GM12878 (cell line): ENCODE measurements around the gene PRMT1. TPM values are rescaled to one million over a fixed set of nuclear protein-coding genes. Genes with fewer than 3 reads are reported as not detected.
A peak's percentile ranks its signal among the peaks of the same experiment; 100 is the strongest.

Experiments used
- ATAC-seq: fragments of 200-7000 bp; cut with Tn5 transposase; 3 replicates; pipeline ENCODE4 v1.9.1; 2020; ENCODE audit warnings: mild to moderate bottlenecking, moderate library complexity
- BruUV-seq: library from RNA; stranded (reverse); fragments of 400-500 nt; replicated peaks from 2 replicates; lab custom pipeline; 2021; lab: Mats Ljungman, UMichigan
- CTCF ChIA-PET: fragments of 300-600 bp; sonication (Branson Sonifier 250); formaldehyde crosslinking; extraction: SDS; loops from one replicate; lab custom pipeline; 2021; ENCODE audit warnings: inconsistent platforms; lab: Yijun Ruan, JAX
- POLR2A ChIA-PET: fragments of 350-600 bp; formaldehyde crosslinking; extraction: SDS; loops from one replicate; lab custom pipeline; 2021; ENCODE audit warnings: inconsistent platforms; lab: Charles Lee
- RAD21 ChIA-PET: fragments of 300-600 bp; sonication (Branson Sonifier 250); formaldehyde crosslinking; loops from one replicate; lab custom pipeline; 2023; ENCODE audit warnings: antibody characterized with exemption; ENCODE audit not compliant: unreplicated experiment; lab: Charles Lee
- SMC1A ChIA-PET: fragments of 300-600 bp; sonication (Branson Sonifier 250); formaldehyde crosslinking; loops from one replicate; lab custom pipeline; 2023; ENCODE audit not compliant: unreplicated experiment, uncharacterized antibody; lab: Charles Lee
- DNase-seq: peaks from one replicate; pipeline ENCODE4 v3.0.0-alpha.2; 2011; ENCODE audit warnings: low read depth, low spot score
- FAIRE-seq: peaks from 3 replicates; lab custom pipeline; 2011; peaks lifted over from hg19 to GRCh38; lab: Jason Lieb, UNC
- H2AFZ ChIP-seq: 2 replicates; pipeline ENCODE4 v1.6.0; 2011; ENCODE audit warnings: low read depth, low read length, control low read depth; ENCODE audit not compliant: control insufficient read depth
- H3K27ac ChIP-seq: 2 replicates; pipeline ENCODE4 v1.5.1; 2011; ENCODE audit warnings: control low read depth; ENCODE audit not compliant: control insufficient read depth, insufficient read depth
- H3K27me3 ChIP-seq, 2 experiments: replicated peaks in 1 of 2; 2 replicates each; pipeline versions ENCODE4 v1.6.0 to v1.6.1; 2011; ENCODE audit warnings: low read length in 1 of 2; ENCODE audit not compliant: control insufficient read depth in 2 of 2, insufficient read depth in 2 of 2
- H3K36me3 ChIP-seq, 2 experiments: 2 replicates each; pipeline ENCODE4 v1.5.1; 2011; ENCODE audit warnings: low read length in 1 of 2; ENCODE audit not compliant: control insufficient read depth in 2 of 2, insufficient read depth in 2 of 2
- H3K4me1 ChIP-seq: 2 replicates; pipeline ENCODE4 v1.6.1; 2011; ENCODE audit warnings: mild to moderate bottlenecking, low read length, moderate library complexity, mixed read lengths; ENCODE audit not compliant: control insufficient read depth, insufficient read depth
- H3K4me2 ChIP-seq: 2 replicates; pipeline ENCODE4 v1.6.0; 2011; ENCODE audit warnings: control low read depth; ENCODE audit not compliant: control insufficient read depth, insufficient read depth
- H3K4me3 ChIP-seq: fragments of 200-600 bp; sonication (generic); 2 replicates; pipeline ENCODE4 v1.5.1; 2016
- H3K79me2 ChIP-seq: 2 replicates; pipeline ENCODE4 v1.6.0; 2011; ENCODE audit warnings: low read length; ENCODE audit not compliant: control insufficient read depth, insufficient read depth
- H3K9ac ChIP-seq: 2 replicates; pipeline ENCODE4 v1.8.0; 2011; ENCODE audit warnings: low read length, control low read depth, mixed read lengths; ENCODE audit not compliant: control insufficient read depth, insufficient read depth
- H3K9me3 ChIP-seq: replicated peaks from 3 replicates; pipeline ENCODE4 v1.5.1; 2011; ENCODE audit warnings: mild to moderate bottlenecking, low read length; ENCODE audit not compliant: control insufficient read depth, insufficient read depth
- H4K20me1 ChIP-seq: 2 replicates; pipeline ENCODE4 v1.6.0; 2011; ENCODE audit not compliant: control insufficient read depth, insufficient read depth
- ASH2L ChIP-seq: fragments of 300-600, 200-600 bp; sonication (generic); IDR thresholded peaks from 2 replicates; pipeline ENCODE4 v1.6.1; 2017; ENCODE audit warnings: low read depth, mild to moderate bottlenecking, borderline replicate concordance
- JUNB ChIP-seq: IDR thresholded peaks from 2 replicates; pipeline ENCODE4 v1.6.1; 2016; ENCODE audit warnings: antibody characterized with exemption, mild to moderate bottlenecking
- MXI1 ChIP-seq: fragments of 150-350 bp; IDR thresholded peaks from 2 replicates; pipeline ENCODE4 v1.6.1; 2011; ENCODE audit warnings: low read depth, mild to moderate bottlenecking, inconsistent platforms, low read length, improper control_type of control experiment
- NR2C1 ChIP-seq: fragments of 450-650 bp; IDR thresholded peaks from 2 replicates; pipeline ENCODE4 v1.6.1; 2017; ENCODE audit warnings: antibody characterized with exemption, mild to moderate bottlenecking, moderate library complexity
- SMARCA5 ChIP-seq: fragments of 450-650 bp; IDR thresholded peaks from 2 replicates; pipeline ENCODE4 v1.6.1; 2017; ENCODE audit warnings: mild to moderate bottlenecking
- YY1 ChIP-seq: IDR thresholded peaks from 2 replicates; pipeline ENCODE4 v1.6.1; 2011; ENCODE audit warnings: low read depth, mild to moderate bottlenecking, low read length
- WGBS: methylation state at CpG from one replicate; pipeline ENCODE4 v1.1.6; 2016; ENCODE audit warnings: low lambda C conversion rate; ENCODE audit not compliant: insufficient replicate concordance, insufficient coverage; ENCODE audit errors: missing lambda C conversion rate; 5-methylcytosine and 5-hydroxymethylcytosine counted together
- in situ Hi-C: fragments of 300-500 bp; cut with MboI; formaldehyde crosslinking; loops from 9 replicates; pipeline ENCODE4 v1.14.3; 2018; ENCODE audit warnings: mixed read lengths
- intact Hi-C: fragments of 100-400 bp; cut with micrococcal nuclease; formaldehyde crosslinking; loops from one replicate; pipeline ENCODE4 v1.14.2; 2022; ENCODE audit not compliant: unreplicated experiment
- polyA plus RNA-seq, 11 experiments: library from polyadenylated mRNA; depleted of rRNA in 4 of 11; unstranded in 6 of 11; stranded (reverse) in 5 of 11; fragments of >200 nt; fragmentation: Nextera tagmentation in 4 of 11; fragmentation: Illumina TruSeq in 1 of 11; extraction: Ambion mirVana in 4 of 11; extraction: Trizol in 1 of 11; gene quantifications; 1 replicate in 1 of 11; 2 replicates in 10 of 11; pipeline versions ENCODE4 v1.2.1 to v1.2.3, GENCODE V29; 2011 to 2016; ENCODE audit warnings: inconsistent platforms in 2 of 11, missing spikeins in 2 of 11, low read depth in 1 of 11
- total RNA-seq, 4 experiments: library from RNA; depleted of rRNA in 3 of 4; stranded (reverse); fragments of >200 nt in 3 of 4; fragmentation: Illumina TruSeq in 1 of 4; extraction: Trizol in 1 of 4; gene quantifications; 2 replicates each; pipeline versions ENCODE4 v1.2.1 to v1.2.3, GENCODE V29; 2013 to 2021
- TF ChIP-seq, protein P1 (sequence below): IDR thresholded peaks from 2 replicates; pipeline ENCODE4 v1.6.1; 2011; ENCODE audit warnings: borderline replicate concordance, low read depth, mild to moderate bottlenecking, moderate library complexity, low read length; ENCODE audit not compliant: insufficient read depth, poor library complexity, severe bottlenecking

PRMT1 gene
- total and polyA plus RNA-seq, 10 of the 15 experiments (the other 5 are each of a cell fraction or from before 2014, with no cell fraction given), result 19.9 to 667 (median 444) TPM

DNA sequence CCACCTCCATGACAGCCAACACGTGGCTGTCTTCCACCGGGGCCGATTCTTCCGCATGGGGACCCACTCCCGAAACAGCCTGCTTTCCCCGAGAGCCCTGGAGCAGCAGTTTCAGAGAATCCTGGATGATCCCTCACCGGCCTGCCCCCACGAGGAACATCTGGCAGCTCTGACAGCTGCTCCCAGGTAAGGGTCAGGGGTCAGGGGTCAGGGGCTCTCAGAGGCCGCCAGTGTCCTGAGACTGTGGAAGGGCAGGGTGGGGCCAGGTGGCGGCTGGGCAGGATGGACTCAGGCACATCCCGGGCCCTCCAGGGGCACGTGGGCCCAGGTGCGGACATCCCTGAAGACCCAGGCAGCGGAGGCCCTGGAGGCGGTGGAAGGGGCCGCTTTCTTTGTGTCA is 28.8 kb downstream of the PRMT1 start:
- RAD21 ChIA-PET, result no interaction called here
- WGBS, result 54% methylated on average over 16 of the region's 16 CpGs
- POLR2A ChIA-PET, result no interaction called here
- no peaks in the 10 kb centered on the region for H3K4me1 ChIP-seq
- no peak overlapping the region for H2AFZ ChIP-seq
- TF ChIP-seq JUNB (no peak), MXI1 (no peak), SMARCA5 (no peak), NR2C1 (0 out of 2 replicates have a peak, but pooled peaks have one; percentile 14)
- TF ChIP-seq, protein P1, sequence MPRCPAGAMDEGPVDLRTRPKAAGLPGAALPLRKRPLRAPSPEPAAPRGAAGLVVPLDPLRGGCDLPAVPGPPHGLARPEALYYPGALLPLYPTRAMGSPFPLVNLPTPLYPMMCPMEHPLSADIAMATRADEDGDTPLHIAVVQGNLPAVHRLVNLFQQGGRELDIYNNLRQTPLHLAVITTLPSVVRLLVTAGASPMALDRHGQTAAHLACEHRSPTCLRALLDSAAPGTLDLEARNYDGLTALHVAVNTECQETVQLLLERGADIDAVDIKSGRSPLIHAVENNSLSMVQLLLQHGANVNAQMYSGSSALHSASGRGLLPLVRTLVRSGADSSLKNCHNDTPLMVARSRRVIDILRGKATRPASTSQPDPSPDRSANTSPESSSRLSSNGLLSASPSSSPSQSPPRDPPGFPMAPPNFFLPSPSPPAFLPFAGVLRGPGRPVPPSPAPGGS, result no peak
- no peaks in the 10 kb centered on the region for H4K20me1 ChIP-seq
- intact Hi-C loops, result no loop called here
- FAIRE-seq, result no peak
- SMC1A ChIA-PET, result no interaction called here
- no peak for DNase-seq
- no peak overlapping the region for H3K9ac ChIP-seq
- BruUV-seq, result no TSS peak
- no peaks in the 10 kb centered on the region for H3K9me3 ChIP-seq
- in situ Hi-C loops, result no loop called here
- H3K4me2 ChIP-seq, result no peak overlapping the region
- no peak for ATAC-seq
- no peak overlapping the region for H3K4me3 ChIP-seq
- no peak overlapping the region for H3K27ac ChIP-seq
- no peaks in the 10 kb centered on the region for H3K27me3 ChIP-seq
- H3K36me3 ChIP-seq, result no peaks in the 10 kb centered on the region
- H3K79me2 ChIP-seq, result no peaks in the 10 kb centered on the region
- CTCF ChIA-PET, result no interaction called here

DNA sequence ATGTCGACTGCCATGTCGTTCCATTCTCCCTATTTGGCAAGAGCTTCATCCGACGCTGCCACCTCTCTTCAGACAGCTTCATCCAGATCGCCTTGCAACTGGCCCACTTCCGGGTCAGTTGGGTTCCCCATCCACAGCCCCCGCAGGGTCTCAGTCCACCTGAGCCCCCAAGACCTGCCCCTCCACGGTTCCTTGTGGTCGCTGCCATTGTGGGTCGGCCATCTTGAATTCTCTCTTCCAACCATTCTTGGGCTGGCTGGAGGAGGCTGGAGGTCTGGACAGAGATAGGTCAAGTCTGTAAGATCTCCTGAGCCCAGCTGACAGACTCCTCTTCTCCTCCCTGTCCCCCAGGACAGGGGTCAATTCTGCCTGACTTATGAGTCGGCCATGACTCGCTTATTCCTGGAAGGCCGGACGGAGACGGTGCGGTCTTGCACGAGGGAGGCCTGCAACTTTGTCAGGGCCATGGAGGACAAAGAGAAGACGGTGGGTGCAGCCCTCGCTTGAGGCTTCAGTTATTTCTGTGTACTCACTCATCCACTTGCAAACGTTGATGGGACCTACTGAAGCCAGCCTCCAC is 33.4 kb downstream of the PRMT1 start:
- FAIRE-seq (no peak), DNase-seq (no peak), ATAC-seq (no peak)
- no peaks in the 10 kb centered on the region for H3K9me3 ChIP-seq
- no peaks in the 10 kb centered on the region for H3K79me2 ChIP-seq
- no peaks in the 10 kb centered on the region for H3K4me1 ChIP-seq
- in situ Hi-C loops (no loop called here), intact Hi-C loops (no loop called here)
- no peaks in the 10 kb centered on the region for H3K27me3 ChIP-seq
- no peak overlapping the region for H2AFZ ChIP-seq
- no peak overlapping the region for H3K4me2 ChIP-seq
- H3K27ac ChIP-seq, result no peak overlapping the region
- no peaks in the 10 kb centered on the region for H3K36me3 ChIP-seq
- no TSS peak for BruUV-seq
- TF ChIP-seq ASH2L (no peak), YY1 (peak; percentile 23; the same call in 1 of the 2 replicates)
- 60% methylated on average over 20 of the region's 20 CpGs for WGBS
- ChIA-PET POLR2A (no interaction called here), RAD21 (no interaction called here), CTCF (no interaction called here), SMC1A (no interaction called here)
- no peaks in the 10 kb centered on the region for H4K20me1 ChIP-seq
- H3K9ac ChIP-seq, result no peak overlapping the region
- no peak overlapping the region for H3K4me3 ChIP-seq
